Measurements from ENCODE around the gene ZNF714.

- TF ChIP-seq CTCF (IDR thresholded peaks at IDR 0.05) (no peak), EZH2 (IDR thresholded peaks at IDR 0.05) (no peak)
These were observed 2.3 kb downstream of the ZNF714 start for GRCh38 chr19:21084343-21084742.

All from neural progenitor cell (in vitro differentiated cells).